ENCODE measurements around the gene DCAF17.

Gene DCAF17, protein sequence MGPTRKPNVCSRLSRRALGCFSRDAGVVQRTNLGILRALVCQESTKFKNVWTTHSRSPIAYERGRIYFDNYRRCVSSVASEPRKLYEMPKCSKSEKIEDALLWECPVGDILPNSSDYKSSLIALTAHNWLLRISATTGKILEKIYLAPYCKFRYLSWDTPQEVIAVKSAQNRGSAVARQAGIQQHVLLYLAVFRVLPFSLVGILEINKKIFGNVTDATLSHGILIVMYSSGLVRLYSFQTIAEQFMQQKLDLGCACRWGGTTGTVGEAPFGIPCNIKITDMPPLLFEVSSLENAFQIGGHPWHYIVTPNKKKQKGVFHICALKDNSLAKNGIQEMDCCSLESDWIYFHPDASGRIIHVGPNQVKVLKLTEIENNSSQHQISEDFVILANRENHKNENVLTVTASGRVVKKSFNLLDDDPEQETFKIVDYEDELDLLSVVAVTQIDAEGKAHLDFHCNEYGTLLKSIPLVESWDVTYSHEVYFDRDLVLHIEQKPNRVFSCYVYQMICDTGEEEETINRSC

DNA sequence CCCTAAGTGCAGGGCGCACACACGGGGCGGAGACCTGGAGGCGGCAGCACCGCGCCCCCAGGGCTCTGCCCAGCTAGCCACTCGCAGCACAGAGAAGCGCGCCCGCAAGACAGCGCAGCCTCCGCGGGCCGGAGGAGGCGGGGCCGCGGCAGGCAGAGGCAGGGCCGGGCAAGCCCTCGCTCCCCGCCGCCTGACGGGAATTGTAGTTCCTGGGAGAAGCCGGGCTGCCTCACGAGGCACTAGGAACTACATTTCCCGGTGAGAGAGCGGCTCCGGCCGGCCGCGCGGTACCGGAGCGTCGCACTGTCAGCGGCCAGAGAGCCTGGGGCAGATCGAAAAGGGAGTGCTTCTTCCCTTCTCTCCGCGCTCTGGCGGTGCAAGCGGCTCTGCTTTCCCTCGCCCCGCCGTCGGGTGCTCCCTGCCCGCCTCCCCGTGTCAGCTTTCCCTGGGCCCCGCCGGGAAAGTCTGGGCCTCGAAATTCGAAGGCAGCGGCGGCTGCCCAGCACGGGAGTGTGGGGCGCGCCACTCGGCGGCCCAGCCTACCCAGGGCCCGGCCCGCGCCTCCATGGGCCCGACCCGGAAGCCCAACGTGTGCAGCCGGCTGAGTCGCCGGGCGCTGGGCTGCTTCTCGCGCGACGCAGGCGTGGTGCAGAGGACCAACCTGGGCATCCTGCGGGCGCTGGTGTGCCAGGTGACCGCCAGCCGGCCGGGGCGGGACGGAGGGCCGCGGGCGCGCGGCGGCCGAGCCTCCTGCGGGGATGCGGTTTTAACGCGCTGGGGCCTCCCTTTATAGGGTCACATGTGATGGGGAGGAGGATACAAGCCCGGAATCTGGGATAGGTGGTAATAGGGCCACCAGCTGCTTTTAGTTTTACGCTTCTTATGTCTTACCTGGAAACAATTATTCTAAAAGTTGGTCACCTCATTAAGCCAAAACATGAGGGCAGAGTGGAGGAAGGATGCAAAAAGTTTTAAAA lies at the start of gene DCAF17:
Gene DCAF17, plus strand, starts transcription at position 214 of the 977 bp plus-strand sequence. Its CDS starts 352 bp downstream, at position 566.
- DNase-seq = peak; percentile 97

DNA sequence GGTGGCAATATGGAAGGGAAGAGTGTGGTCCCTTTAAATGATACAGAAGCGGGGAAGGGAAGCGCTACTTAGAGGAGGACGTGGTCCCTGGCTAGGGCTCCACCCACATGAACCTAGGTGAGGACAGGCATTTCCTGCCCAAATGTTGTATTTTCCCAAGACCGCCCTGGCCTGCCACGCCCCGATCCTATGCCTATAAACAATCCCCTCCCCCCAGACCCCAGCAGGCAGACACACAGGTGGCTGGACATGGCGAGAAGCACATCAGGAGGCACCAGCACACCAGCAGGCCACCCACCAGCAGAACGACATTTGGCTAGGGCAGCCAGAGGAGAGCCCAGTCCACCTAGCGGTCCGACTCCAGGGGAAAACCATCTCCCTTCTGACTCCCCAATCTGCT lies 47.4 kb upstream of the DCAF17 start:
- DNase-seq = no peak

DNA sequence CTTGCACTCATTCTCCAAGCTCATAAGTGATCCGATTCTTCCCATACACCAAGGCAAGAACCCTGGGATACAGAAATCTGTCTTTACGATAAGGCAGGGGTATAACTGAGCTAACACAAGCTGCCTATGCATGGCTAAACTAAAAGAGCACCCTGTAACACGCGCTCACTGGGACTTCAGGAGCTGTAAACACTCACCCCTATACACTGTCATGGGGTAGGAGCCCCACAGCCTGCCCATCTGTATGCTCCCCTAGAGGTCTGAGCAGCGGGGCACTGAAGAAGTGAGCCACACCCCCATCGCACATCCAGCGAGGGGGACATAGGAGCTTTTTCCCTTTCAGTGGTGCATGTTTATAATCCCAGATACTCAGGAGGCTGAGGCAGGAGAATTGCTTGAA lies 47.0 kb upstream of the DCAF17 start:
- DNase-seq = no peak

DNA sequence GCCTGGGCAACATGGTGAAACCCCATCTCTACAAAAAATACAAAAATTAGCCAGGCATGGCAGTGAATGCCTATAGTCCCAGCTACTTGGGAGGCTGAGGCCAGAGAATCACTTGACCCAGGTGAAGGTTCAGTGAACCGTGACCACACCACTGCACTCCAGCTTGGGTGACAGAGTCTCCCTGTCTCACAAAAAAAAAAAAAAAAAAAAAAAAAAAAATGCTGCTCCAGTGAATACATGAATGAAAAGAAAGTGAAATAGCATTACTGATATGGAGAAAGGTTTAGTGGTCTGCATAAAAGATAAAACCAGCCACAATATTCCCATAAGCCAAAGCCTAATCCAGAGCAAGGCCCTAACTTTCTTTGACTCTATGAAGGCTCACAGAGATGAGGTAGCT lies 44.7 kb upstream of the DCAF17 start:
- no peak for DNase-seq

DNA sequence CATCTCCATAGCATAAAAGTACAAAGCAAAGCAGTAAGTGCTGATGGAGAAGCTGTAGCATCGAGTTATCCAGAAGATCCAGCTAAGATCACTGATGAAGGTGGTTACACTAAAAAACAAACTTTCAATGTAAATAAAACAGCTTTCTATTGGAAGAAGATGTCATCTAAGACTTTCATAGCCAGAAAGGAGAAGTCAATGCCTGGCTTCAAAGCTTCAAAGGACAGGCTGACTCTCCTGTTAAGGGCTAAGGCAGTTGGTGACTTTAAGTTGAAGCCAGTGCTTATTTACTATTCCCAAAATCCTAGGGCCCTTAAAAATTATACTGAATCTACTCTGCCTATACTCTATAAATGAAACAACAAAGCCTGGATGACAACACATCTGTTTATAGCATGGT lies 44.2 kb upstream of the DCAF17 start:
- no peak for DNase-seq

DNA sequence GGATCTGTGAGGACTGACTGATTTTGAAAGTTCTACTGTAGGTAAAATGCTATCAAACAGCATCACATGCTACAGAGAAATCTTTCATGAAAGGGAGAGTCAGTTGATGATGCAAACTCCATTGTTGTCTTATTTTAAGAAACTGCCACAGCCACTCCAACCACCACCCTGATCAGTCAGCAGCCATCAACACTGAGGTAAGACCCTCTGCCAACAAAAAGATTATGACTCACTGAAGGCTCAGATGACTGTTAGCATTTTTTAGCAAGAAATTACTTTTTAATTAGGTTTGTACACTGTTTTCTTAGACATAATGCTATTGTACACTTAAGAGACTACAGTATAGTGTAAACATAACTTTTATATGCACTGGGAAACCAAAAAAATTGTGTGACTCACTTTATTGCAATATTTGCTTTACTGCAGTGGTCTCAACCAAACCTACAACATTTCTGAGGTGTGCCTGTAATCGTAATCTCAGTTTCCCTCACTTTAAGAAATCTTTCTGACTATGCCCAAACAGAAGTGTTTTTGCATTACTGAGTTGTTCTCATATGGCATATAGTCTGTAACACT lies 43.0 kb upstream of the DCAF17 start:
- DNase-seq = peak; percentile 85

DNA sequence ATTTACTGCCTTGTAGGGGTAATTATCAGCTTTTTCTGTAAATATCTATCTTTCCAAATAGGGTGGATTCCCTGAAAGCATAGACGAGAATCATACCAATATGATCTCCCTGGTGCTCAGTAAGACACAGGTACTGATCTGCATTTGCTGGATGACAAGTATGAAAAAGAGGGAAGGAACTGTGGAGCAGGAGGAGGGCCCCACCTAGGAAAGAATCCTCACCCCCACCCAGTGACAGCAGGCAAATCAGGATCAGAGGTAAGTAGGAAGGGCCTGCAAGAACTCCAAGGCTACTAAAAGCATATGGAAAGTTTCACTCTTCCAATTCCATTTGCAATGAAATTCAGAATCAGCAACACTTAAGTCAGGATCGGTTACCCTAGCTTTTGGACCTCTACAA lies 42.5 kb upstream of the DCAF17 start:
- DNase-seq = no peak

DNA sequence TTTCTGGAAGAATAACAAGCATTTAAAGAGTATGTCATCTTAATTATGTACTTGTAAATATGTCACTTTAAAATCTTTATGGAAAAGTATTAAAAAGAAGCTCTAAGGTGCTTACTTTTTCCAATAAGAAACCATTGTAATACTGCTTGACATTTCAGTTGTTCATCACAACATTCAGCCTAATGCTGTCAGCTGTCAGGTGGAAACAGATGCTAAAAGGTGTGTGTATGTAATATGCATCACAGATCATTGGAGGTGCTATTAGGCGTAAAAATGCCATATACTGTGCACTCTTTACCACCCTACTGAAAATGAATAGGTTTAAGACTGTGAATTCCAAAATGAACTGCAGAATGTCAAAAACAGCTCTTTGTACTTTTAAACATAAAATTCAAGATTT lies 40.5 kb upstream of the DCAF17 start:
- no peak for DNase-seq

DNA sequence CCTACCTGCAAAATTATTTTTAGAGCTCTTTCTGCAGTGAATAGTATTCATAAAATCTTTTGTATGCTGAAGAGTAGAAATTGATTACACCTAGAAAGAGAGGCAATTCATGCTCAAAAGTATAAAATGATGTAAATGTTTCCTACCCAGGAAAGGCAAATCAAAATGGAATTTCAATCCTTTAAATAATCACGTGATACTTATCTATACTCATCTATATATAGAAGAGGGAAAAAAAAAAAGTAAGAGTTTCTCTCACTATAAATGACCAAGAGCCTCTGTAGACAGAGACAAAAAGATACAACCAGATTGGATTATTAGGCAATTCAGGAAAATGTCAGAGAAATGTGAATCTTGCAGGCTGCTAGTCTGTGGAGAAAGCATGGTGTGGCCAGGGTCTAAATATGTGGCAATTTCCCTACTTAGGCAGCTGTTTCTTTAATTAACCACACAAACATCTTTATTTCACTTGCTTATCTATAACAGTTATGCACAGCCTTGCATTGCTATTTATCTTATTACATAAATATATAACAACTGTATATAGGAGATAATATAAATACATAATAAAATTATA lies 39.8 kb upstream of the DCAF17 start:
- no peak for DNase-seq

DNA sequence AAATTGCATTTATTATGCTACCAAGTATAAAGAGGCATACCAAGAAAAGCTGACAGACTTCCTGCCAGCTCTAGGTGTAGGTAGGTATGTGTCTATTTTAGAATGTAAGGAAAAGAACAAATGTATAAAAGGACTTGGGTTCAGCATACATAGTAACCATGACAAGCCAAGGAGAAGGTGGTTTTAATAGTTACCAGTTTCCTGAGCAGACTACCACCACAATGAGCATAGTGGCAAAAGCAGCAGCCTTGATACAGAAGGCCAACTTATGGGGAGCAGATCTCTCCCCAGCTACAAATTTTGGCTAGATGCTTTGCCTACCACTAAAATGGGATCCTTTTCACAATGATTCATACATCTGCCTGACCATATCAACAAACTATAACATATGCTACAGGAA lies 34.7 kb upstream of the DCAF17 start:
- DNase-seq = no peak

DNA sequence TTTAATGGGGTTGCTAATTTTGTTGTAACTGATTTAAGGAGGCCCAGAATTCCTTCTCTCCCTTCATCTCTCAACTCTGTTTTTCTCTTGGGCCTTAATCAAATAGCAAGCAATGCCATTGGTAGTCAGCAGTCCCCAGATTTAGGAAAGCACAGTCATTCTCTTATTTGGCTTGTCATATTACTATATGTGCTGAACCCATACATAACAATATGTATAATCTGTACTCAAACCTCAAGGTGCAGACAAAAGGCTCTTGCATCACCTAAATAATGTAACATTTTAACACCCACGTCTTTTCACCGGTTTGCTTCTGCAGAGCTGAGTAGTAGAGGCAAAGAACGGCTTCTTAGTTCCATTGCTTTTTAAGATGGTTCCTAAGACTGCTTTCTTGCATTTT lies 33.6 kb upstream of the DCAF17 start:
- no peak for DNase-seq

DNA sequence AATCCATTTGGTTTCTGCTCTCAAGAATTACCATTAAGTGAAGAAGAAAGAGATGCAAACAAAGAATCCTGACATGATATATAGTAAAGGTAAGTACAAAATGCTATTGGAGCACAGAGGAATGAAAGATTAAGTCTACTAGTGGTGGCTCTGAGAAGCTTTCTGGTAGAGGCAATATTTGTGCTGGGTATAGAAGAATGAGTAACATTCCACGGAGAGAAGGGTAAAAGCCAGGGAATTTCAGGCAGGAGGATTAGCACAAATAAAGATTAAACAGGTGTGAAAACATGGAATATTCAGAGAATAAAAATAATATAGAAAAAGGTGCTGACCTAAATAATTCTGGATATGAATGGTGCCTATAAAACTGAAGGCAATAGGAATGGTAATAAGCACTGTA lies 32.1 kb upstream of the DCAF17 start:
- DNase-seq = no peak

DNA sequence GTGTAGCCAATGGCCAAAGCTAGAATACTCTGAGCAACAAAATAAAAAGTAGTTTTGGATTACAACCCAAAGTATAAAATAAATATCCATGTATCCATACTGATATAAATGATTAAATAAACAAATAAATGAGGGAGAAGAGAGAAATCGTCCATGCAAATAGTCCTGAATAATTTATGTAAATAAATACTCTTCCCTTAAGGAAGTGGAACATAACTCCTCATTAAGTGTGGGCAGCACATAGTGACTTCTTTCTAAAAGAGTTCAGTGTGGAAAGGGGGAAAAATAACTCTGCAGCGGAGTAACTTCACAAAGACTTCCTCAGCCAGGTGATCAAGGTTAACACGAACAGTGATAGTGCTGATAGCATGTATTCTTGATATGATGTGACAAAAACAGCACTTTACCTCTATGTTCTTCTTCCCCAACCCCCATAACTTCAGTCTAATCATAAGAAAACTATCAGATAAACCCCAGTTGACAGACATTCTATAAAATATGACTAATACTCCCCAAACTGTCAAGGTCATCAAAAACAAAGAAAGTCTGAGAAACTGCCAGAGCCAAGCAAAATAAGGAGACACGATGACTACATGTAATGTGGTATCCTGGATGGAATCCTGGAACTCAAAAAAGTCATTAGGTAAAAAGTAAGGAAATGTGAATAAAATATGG lies 31.0 kb upstream of the DCAF17 start:
- peak; percentile 59 for DNase-seq

DNA sequence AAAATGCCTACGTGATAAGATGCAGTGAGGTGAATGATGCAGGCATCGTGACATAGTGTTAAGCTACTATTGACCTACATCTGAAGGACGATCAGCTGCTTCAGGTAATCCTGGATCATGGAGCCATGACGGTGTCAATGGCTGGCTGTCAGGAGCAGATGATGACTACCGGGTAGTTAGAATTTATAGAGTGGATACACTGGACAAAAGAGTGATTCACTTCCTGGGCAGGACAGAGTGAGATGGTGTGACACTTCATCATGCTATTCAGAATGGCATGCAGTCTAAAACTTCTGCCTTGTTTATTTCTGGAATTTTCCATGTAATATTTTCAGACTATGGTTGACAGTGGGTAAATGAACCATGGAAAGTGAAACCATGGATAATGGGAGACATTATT lies 29.8 kb upstream of the DCAF17 start:
- no peak for DNase-seq

DNA sequence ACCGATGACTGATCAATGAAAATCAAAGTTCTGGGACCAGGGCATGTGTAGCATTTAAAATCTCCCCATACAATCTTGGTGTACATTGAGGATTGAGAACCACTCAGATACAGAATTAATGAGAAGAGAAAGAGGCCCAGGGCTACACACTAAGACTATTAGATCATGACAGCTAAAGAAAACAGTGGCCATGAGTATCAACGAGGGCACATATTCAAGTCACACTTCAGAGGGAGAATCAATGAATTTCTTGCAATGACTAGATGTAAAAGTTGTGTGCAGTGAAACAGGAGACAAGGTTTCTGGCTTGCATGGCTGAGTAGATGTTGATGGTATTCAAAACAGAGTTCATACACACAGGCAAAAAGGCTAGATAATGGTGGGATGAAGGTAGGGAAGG lies 29.3 kb upstream of the DCAF17 start:
- no peak for DNase-seq

DNA sequence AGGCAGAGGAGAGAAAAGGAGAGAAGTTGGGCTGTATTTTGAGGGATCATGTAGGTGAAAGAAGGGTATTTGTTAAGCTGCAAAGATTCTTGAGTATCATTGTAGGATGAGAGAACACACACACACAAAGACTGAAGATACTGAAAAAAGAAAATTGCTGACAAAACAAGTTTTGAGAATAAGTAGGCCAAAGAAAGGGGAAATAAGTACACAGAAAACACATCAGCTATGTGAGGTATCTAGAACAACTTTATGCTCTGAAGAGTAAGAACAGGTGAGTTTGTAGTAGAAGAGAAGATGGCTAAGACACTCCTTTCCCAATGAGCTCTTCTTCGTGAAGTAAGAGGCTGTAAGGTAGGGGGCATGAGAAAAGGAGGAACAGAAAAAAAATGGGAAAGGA lies 28.5 kb upstream of the DCAF17 start:
- no peak for DNase-seq

DNA sequence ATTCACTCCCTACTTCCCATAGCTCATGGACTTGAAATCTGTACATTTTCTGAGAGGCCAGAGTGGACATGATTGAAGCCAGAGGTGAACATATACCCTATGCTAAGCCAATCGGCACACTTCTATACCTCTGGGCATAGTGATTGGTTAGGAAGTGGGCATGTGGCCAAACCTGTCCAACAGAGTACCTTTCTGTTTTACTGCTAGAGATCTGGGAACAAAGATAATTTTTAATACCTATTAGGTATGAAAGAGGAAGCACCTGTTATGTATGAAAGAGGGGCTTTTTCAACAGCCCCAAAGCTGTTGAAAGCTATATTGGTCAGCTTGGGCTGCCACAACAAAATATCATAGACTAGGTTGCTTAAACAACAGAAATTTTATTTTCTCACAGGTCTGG lies 28.0 kb upstream of the DCAF17 start:
- no peak for DNase-seq

DNA sequence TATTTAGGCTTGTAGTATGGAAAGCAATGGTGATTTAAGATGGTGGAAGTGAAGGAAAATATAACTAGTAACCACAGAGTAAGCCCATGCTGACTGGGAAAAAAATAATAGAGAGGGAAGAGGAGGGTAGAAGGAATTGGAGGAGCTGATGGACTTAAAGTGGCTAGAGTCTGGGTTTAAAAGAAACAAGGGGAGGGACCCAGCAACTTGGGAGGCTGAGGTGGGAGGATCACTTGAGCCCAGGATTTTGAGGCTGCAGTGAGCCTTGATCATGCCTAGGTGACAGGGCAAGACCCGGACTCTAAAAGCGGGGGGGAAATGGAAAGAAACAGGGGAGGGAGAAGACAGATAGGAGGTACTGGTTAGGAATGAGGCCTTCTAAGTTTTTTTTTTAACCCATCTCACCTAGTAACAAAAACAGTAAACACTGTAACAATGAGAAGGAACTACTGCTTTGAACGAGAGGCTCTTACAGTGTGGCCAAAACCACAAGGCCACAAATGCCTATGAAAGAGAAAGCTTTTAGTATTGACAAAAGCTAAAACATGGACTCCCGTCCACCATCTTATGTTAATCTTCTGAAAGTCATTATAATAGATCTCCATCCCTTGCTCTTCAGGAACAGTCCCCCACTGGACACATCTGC lies 26.9 kb upstream of the DCAF17 start:
- peak; percentile 30 for DNase-seq

DNA sequence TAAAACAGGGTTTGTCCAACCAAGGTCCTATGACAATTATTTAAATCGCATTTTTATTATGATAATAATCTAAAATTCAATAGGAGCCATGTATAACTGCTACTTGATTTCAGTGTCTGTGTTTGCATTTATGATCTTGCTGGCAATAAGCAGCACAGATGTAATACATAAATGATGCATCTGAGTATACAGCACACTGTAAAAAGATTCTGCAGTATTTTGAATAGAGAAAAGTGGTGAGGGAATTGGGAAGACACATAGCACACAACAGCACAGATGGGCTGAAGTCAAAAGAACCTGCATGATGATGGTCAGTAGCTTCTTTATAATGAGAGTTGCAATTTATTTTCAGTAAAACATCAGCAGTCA lies 26.4 kb upstream of the DCAF17 start:
- no peak for DNase-seq

DNA sequence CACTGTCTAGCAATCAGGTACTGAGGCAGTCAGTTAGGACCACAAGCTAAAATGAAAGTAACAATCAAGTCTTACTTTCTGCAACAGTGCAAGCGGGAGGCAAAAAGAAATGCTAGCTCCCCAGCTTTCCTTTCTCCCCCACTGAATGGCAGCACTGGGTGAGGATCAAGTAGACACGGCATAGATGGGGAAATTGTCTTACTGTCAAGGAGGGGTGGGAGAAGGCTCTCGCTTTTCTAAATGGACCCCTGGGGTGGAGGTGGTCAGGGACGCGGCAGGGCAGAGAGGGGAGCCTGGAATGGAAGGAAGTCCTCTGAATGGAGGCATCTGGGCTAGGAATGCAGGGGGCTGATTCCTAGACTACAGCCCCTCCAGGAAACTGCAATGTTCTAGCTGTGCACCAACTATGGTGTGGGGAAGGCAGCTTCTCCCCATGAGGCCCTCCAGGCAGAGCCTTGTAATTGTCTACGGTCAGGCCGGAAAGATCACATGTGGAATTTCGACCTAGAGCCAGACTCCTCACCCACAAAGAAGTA lies 24.5 kb upstream of the DCAF17 start:
- DNase-seq = no peak

DNA sequence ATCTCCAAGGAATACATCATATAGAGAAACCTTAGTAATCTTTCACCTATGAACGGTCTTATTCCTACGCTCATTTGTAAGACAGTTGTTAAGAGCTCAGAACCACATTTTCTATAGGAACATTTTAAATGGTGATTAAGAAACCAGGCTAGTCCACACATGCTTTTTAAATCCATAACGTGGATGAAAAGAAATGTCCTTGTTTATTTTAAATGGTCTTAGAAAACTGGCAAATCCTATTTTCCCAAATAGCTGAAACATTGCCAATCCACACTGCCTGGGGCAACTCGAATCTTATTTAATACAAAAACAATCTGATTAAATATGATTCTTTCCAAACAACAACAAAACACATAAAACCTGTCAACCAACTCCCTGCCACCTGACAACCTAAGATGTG lies 23.9 kb upstream of the DCAF17 start:
- DNase-seq = no peak

DNA sequence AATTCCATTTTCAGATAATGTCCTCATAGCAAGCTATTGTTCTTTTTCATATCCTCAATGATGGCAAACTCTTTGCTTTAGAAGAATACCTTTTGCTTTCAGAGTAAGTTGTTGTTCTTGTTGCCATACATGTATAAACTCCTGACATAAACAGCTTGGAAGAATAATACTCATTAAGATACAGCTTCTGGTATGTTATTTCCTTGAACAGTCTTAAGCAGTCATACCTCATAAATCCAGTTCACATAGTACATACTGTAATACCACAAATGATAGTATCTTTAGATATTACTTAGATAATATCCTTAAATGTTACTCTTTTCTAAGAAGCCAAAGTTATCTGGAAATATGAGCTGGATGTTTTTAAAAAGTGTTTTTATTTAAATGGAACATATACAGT lies 23.4 kb upstream of the DCAF17 start:
- no peak for DNase-seq

All from activated CD4-positive, alpha-beta T cell treated with anti-CD3 and anti-CD28 coated beads, Interleukin-2, amount 50 U/mL, for 16 hours (primary cell).